Stomach (tissue), 9 donors: ENCODE data around the gene FBLN7. TPM values are rescaled to one million over a fixed set of nuclear protein-coding genes. Genes with fewer than 3 reads are reported as not detected.

Experiments
- DNase-seq, 2 donors: peaks; one replicate each; pipeline versions ENCODE4 v3.0.0 to v3.0.0-alpha.2; 2013 to 2019
- H3K27ac ChIP-seq, 5 donors: fragments of 200-600 bp in 4 of 5; sonication (generic) in 4 of 5; one replicate each; pipeline ENCODE4 v1.5.1; 2013 to 2019; ENCODE audit warnings: mild to moderate bottlenecking in 1 of 5, moderate library complexity in 1 of 5
- H3K27me3 ChIP-seq, 3 donors: fragments of 200-600 bp; sonication (generic); one replicate each; pipeline ENCODE4 v1.5.1; 2017 to 2019; ENCODE audit warnings: mixed run types in 1 of 3
- H3K36me3 ChIP-seq, 4 donors: fragments of 200-600 bp; sonication (generic); 1 replicate in 3 of 4; 2 replicates in 1 of 4; pipeline ENCODE4 v1.5.1; 2016 to 2019
- H3K4me1 ChIP-seq, 4 donors: fragments of 200-600 bp; sonication (generic); one replicate each; pipeline ENCODE4 v1.5.1; 2016 to 2019
- H3K4me3 ChIP-seq, 4 donors: fragments of 200-600 bp; sonication (generic) in 3 of 4; one replicate each; pipeline ENCODE4 v1.5.1; 2016 to 2019; ENCODE audit warnings: mild to moderate bottlenecking in 1 of 4
- H3K9me3 ChIP-seq, 4 donors: fragments of 200-600 bp; sonication (generic); one replicate each; pipeline ENCODE4 v1.5.1; 2016 to 2019
- CTCF ChIP-seq, 7 experiments: fragments of 450-650 bp in 4 of 7; fragments of 200-600 bp in 3 of 7; sonication (generic) in 3 of 7; IDR thresholded peaks; one replicate each; pipeline ENCODE4 v1.5.1; 2016 to 2019; ENCODE audit warnings: antibody characterized with exemption in 7 of 7, control low read depth in 2 of 7, mild to moderate bottlenecking in 1 of 7
- EP300 ChIP-seq: sonication (generic); formaldehyde crosslinking; IDR thresholded peaks from one replicate; pipeline ENCODE4 v1.6.1; 2017; ENCODE audit warnings: antibody characterized with exemption
- POLR2A ChIP-seq, 4 donors: fragments of 450-650 bp; IDR thresholded peaks; one replicate each; pipeline ENCODE4 v1.6.1; 2016; ENCODE audit warnings: antibody characterized with exemption in 4 of 4, control low read depth in 2 of 4, mild to moderate bottlenecking in 1 of 4, moderate library complexity in 1 of 4
- POLR2AphosphoS5 ChIP-seq, 3 donors: sonication (generic); formaldehyde crosslinking; IDR thresholded peaks; one replicate each; pipeline ENCODE4 v1.6.1; 2016; ENCODE audit warnings: antibody characterized with exemption in 3 of 3
- WGBS, 5 donors: extraction: QIAGEN DNeasy Blood & Tissue Kit in 3 of 5; methylation state at CpG; one replicate each; pipeline versions ENCODE4 v1.1.5 to v1.1.7; 2013 to 2018; 5-methylcytosine and 5-hydroxymethylcytosine counted together
- intact Hi-C: fragments of 100-400 bp; cut with DNase I; formaldehyde crosslinking; loops from one replicate; pipeline ENCODE4 v1.15.1; 2023; ENCODE audit warnings: low total_unique reads
- polyA plus RNA-seq, 3 donors: library from polyadenylated mRNA; stranded (reverse); fragments of 200-250 nt; gene quantifications; one replicate each; pipeline ENCODE4 v1.2.3, GENCODE V29; 2013
- total RNA-seq, 5 donors: library from RNA; depleted of rRNA; stranded (reverse); fragments of >200 nt; gene quantifications; one replicate each; pipeline versions ENCODE4 v1.1.0 to v1.2.3, GENCODE V29; 2014 to 2016
- donor health status: healthy with polysubstance abuse.
- donor health status: Bipolar disorder and iron deficiency.
- donor health status: healthy.

FBLN7 gene
- total and polyA plus RNA-seq, 8 donors: 0.40 to 5.1 (median 2.0) TPM; not detected in 1

- Histone ChIP-seq H3K4me1 (peaks cover 0 to 7% (median 3%) of the 10 kb centered on the region in 4 donors), H3K4me3 (no peak overlapping the region), H3K9me3 (peaks cover 0 to 4% (median 0%) of the 10 kb centered on the region in 4 donors), H3K36me3 (no peaks in the 10 kb centered on the region), H3K27ac (no peak overlapping the region), H3K27me3 (peaks cover 0 to 37% (median 7%) of the 10 kb centered on the region in 3 donors)
- 83 to 96% (median 94%) methylated on average over 6 to 8 of the region's 8 CpGs for WGBS, 5 donors
- no peak for DNase-seq
- intact Hi-C loops: no loop called here
- TF ChIP-seq CTCF (IDR thresholded peaks at IDR 0.05) (no peak), POLR2AphosphoS5 (IDR thresholded peaks at IDR 0.05) (no peak), POLR2A (IDR thresholded peaks at IDR 0.05) (no peak), EP300 (no peak)
Observed at GRCh38 chr2:112184121-112184520, 45.9 kb downstream of the FBLN7 start.

- Histone ChIP-seq H3K36me3 (no peaks in the 10 kb centered on the region), H3K9me3 (no peaks in the 10 kb centered on the region), H3K27ac (no peak overlapping the region), H3K27me3 (peaks cover 0 to 30% (median 7%) of the 10 kb centered on the region in 3 donors), H3K4me1 (peaks cover 0 to 7% (median 3%) of the 10 kb centered on the region in 4 donors), H3K4me3 (no peak overlapping the region)
- TF ChIP-seq POLR2AphosphoS5 (IDR thresholded peaks at IDR 0.05) (no peak), EP300 (no peak), CTCF (IDR thresholded peaks at IDR 0.05) (no peak), POLR2A (IDR thresholded peaks at IDR 0.05) (no peak)
- 78 to 88% (median 84%) methylated on average over 6 to 9 of the region's 9 CpGs for WGBS, 5 donors
- intact Hi-C loops: no loop called here
- no peak for DNase-seq
Observed at GRCh38 chr2:112185131-112185530, 46.9 kb downstream of the FBLN7 start.

GRCh38 chr2:112187046-112187715, 49.0 kb downstream of the FBLN7 start:
- no peak for TF ChIP-seq POLR2A (IDR thresholded peaks at IDR 0.05)
- TF ChIP-seq POLR2AphosphoS5 (IDR thresholded peaks at IDR 0.05): no peak
- no peak for TF ChIP-seq CTCF (IDR thresholded peaks at IDR 0.05)
- no peak for TF ChIP-seq EP300
- no peak for DNase-seq
- H3K27ac ChIP-seq: peak overlapping the region in 2 of 5 donors; percentile 43 to 60
- H3K27me3 ChIP-seq: peaks cover 0 to 9% (median 0%) of the 10 kb centered on the region in 3 donors
- H3K9me3 ChIP-seq: no peaks in the 10 kb centered on the region
- H3K36me3 ChIP-seq: no peaks in the 10 kb centered on the region
- intact Hi-C loops: no loop called here
- no peak overlapping the region for H3K4me3 ChIP-seq
- 91 to 98% (median 95%) methylated on average over 31 of the region's 31 CpGs for WGBS, 5 donors
- no peaks in the 10 kb centered on the region for H3K4me1 ChIP-seq

GRCh38 chr2:112187805-112188596, 49.8 kb downstream of the FBLN7 start:
- H3K9me3 ChIP-seq: no peaks in the 10 kb centered on the region
- no peaks in the 10 kb centered on the region for H3K4me1 ChIP-seq
- no peak overlapping the region for H3K4me3 ChIP-seq
- no peaks in the 10 kb centered on the region for H3K36me3 ChIP-seq
- intact Hi-C loops: no loop called here
- H3K27me3 ChIP-seq: peaks cover 0 to 1% (median 0%) of the 10 kb centered on the region in 3 donors
- DNase-seq: peak in 1 of 2 donors; percentile 62
- 51 to 66% (median 55%) methylated on average over 9 of the region's 9 CpGs for WGBS, 5 donors
- H3K27ac ChIP-seq: peak overlapping the region in 3 of 5 donors; percentile 19 to 60 (median 43)
- no peak for TF ChIP-seq POLR2A (IDR thresholded peaks at IDR 0.05)
